Endothelial cell of umbilical vein (primary cell): Measurements from ENCODE around the gene GET4. TPM values are rescaled to one million over a fixed set of nuclear protein-coding genes. Genes with fewer than 3 reads are reported as not detected.

Source experiments
- BruUV-seq: library from RNA; stranded (reverse); fragments of 400-500 nt; replicated peaks from 2 replicates; lab custom pipeline; 2021; lab: Mats Ljungman, UMichigan
- CTCF ChIA-PET: fragments of 300-600, 350-600 bp; sonication (Branson Sonifier 250); formaldehyde crosslinking; loops from one replicate; lab custom pipeline; 2021; ENCODE audit warnings: antibody characterized with exemption, inconsistent platforms; lab: Charles Lee
- POLR2A ChIA-PET: fragments of 300-600, 350-600 bp; sonication (Branson Sonifier 250); formaldehyde crosslinking; loops from one replicate; lab custom pipeline; 2021; ENCODE audit warnings: antibody characterized with exemption, inconsistent platforms; lab: Charles Lee
- DNase-seq: peaks from one replicate; pipeline ENCODE4 v3.0.0-alpha.2; 2011; ENCODE audit warnings: low read depth, low spot score
- FAIRE-seq: peaks from 2 replicates; lab custom pipeline; 2011; peaks lifted over from hg19 to GRCh38; lab: Jason Lieb, UNC
- H2AFZ ChIP-seq: 2 replicates; pipeline ENCODE4 v1.6.0; 2012; ENCODE audit warnings: low read depth, low read length, control low read depth, inconsistent platforms
- H3K27ac ChIP-seq: 2 replicates; pipeline ENCODE4 v1.5.1; 2011; ENCODE audit warnings: low read depth, mild to moderate bottlenecking, control low read depth, low read length, moderate library complexity; ENCODE audit not compliant: insufficient read depth
- H3K27me3 ChIP-seq, 2 experiments: 2 replicates each; pipeline versions ENCODE4 v1.6.0 to v1.6.1; 2011; ENCODE audit warnings: low read length in 2 of 2, mixed read lengths in 1 of 2; ENCODE audit not compliant: control insufficient read depth in 2 of 2, insufficient read depth in 2 of 2
- H3K36me3 ChIP-seq, 2 experiments: 2 replicates in 1 of 2; 3 replicates in 1 of 2; pipeline ENCODE4 v1.5.1; 2011; ENCODE audit warnings: low read length in 2 of 2, mild to moderate bottlenecking in 1 of 2, moderate library complexity in 1 of 2; ENCODE audit not compliant: control insufficient read depth in 2 of 2, insufficient read depth in 2 of 2; ENCODE audit errors: extremely low read depth in 1 of 2
- H3K4me1 ChIP-seq: 3 replicates; pipeline ENCODE4 v1.5.1; 2011; ENCODE audit warnings: mild to moderate bottlenecking, low read length; ENCODE audit not compliant: control insufficient read depth, insufficient read depth; ENCODE audit errors: extremely low read depth
- H3K4me2 ChIP-seq: 2 replicates; pipeline ENCODE4 v1.6.1; 2011; ENCODE audit warnings: low read length, control low read depth, mixed read lengths; ENCODE audit not compliant: insufficient read depth
- H3K4me3 ChIP-seq, 3 experiments: fragments of 200-600 bp in 1 of 3; sonication (generic), shearing (Covaris generic) in 1 of 3; replicated peaks in 1 of 3; 2 replicates each; pipeline ENCODE4 v1.5.1; 2011 to 2016; ENCODE audit warnings: control low read depth in 3 of 3, low read length in 3 of 3, mild to moderate bottlenecking in 2 of 3, inconsistent platforms in 1 of 3, low read depth in 1 of 3, moderate library complexity in 1 of 3; ENCODE audit not compliant: insufficient read depth in 1 of 3
- H3K79me2 ChIP-seq: 2 replicates; pipeline ENCODE4 v1.6.0; 2012; ENCODE audit warnings: low read length, inconsistent platforms; ENCODE audit not compliant: control insufficient read depth, insufficient read depth
- H3K9ac ChIP-seq: replicated peaks from 2 replicates; pipeline ENCODE3; 2011; ENCODE audit warnings: low read length, control low read depth; ENCODE audit not compliant: insufficient read depth; ENCODE audit errors: extremely low read depth
- H3K9me1 ChIP-seq: replicated peaks from 3 replicates; pipeline ENCODE4 v1.6.0; 2011; ENCODE audit warnings: mild to moderate bottlenecking, low read length; ENCODE audit not compliant: control insufficient read depth, insufficient read depth; ENCODE audit errors: extremely low read depth
- H3K9me3 ChIP-seq: replicated peaks from 2 replicates; pipeline ENCODE4 v1.5.1; 2012; ENCODE audit warnings: low read length, inconsistent platforms; ENCODE audit not compliant: control insufficient read depth, insufficient read depth
- H4K20me1 ChIP-seq: replicated peaks from 2 replicates; pipeline ENCODE3; 2011; ENCODE audit warnings: mild to moderate bottlenecking, low read length; ENCODE audit not compliant: control insufficient read depth, insufficient read depth; ENCODE audit errors: extremely low read depth
- EZH2 ChIP-seq: IDR thresholded peaks from 2 replicates; pipeline ENCODE4 v1.6.1; 2012; ENCODE audit warnings: borderline replicate concordance, low read depth, mild to moderate bottlenecking, moderate library complexity, low read length, inconsistent platforms; ENCODE audit not compliant: severe bottlenecking
- FOS ChIP-seq: IDR thresholded peaks from 2 replicates; pipeline ENCODE4 v1.6.1; 2011; ENCODE audit warnings: mild to moderate bottlenecking, low read length, moderate library complexity, borderline replicate concordance; ENCODE audit not compliant: insufficient read depth
- GATA2 ChIP-seq: IDR thresholded peaks from 2 replicates; pipeline ENCODE4 v1.7.0; 2011; ENCODE audit warnings: low read depth, mild to moderate bottlenecking, moderate library complexity, mixed read lengths, low read length; ENCODE audit not compliant: insufficient read length, insufficient read depth
- JUN ChIP-seq: IDR thresholded peaks from 2 replicates; pipeline ENCODE4 v1.6.1; 2011; ENCODE audit warnings: borderline replicate concordance, low read depth; ENCODE audit not compliant: insufficient read length, insufficient read depth
- MYC ChIP-seq: IDR thresholded peaks from one replicate; pipeline ENCODE4 v1.6.1; 2011; ENCODE audit warnings: mild to moderate bottlenecking, low read depth, low read length
- POLR2A ChIP-seq: IDR thresholded peaks from 2 replicates; pipeline ENCODE4 v1.6.1; 2012; ENCODE audit warnings: low read depth, mild to moderate bottlenecking, control low read depth, low read length
- POLR2AphosphoS5 ChIP-seq: IDR thresholded peaks from 2 replicates; pipeline ENCODE4 v1.6.1; 2012; ENCODE audit warnings: low read depth, mild to moderate bottlenecking, control low read depth, low read length, moderate library complexity; ENCODE audit not compliant: insufficient read depth
- dilution Hi-C: fragments of 300-500 bp; cut with MboI; formaldehyde crosslinking; loops from one replicate; pipeline ENCODE4 v1.15.0; 2019; ENCODE audit warnings: low sequenced_read_pairs; ENCODE audit not compliant: extremely low pct_ligation_motif_present
- intact Hi-C: fragments of 100-400 bp; cut with micrococcal nuclease; formaldehyde crosslinking; loops from one replicate; pipeline ENCODE4 v1.10.0; 2022
- polyA plus RNA-seq, 4 experiments: library from polyadenylated mRNA; depleted of rRNA in 3 of 4; stranded (reverse) in 3 of 4; unstranded in 1 of 4; fragments of >200 nt; gene quantifications; 2 replicates each; pipeline versions ENCODE4 v1.2.1 to v1.2.3, GENCODE V29; 2011 to 2012; ENCODE audit warnings: missing spikeins in 1 of 4
- total RNA-seq: library from RNA; stranded (reverse); gene quantifications from 2 replicates; pipeline ENCODE4 v1.2.3, GENCODE V29; 2021
- TF ChIP-seq, protein P1 (sequence below), 2 donors: IDR thresholded peaks; 1 replicate in 1 of 2; 2 replicates in 1 of 2; pipeline ENCODE4 v1.5.1; 2011; ENCODE audit warnings: low read length in 2 of 2, mild to moderate bottlenecking in 2 of 2, moderate library complexity in 2 of 2, control low read depth in 1 of 2, inconsistent platforms in 1 of 2, low read depth in 1 of 2; ENCODE audit not compliant: insufficient read depth in 1 of 2; ENCODE audit errors: extremely low read depth in 1 of 2
- TF ChIP-seq, protein P2 (sequence below): IDR thresholded peaks from 2 replicates; pipeline ENCODE4 v1.6.1; 2011; ENCODE audit not compliant: insufficient read depth, insufficient read length

Gene GET4
- total and polyA plus RNA-seq, 2 donors (not counting 3 experiments of a cell fraction or from before 2014, with no cell fraction given), result 48.4 to 58.1 TPM

DNA sequence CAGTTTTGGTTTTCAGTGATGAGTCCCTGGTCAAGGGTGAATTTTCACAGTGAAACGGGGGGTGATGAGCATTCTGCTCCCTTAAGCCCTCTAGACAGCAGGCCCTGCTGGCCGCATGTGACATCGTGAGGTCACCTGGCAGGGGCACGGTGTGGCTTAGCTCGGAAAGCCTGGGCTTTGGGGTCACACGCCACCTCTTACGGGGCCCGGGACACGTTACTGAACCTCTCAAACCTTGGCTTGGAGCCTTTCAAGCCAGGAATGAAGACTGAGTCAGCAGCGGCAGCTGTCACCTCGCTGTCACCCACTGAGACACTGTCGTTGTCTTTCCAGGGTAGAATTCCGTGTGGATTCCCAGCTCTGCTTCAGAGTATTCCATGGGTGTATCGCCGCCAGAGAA lies 4.1 kb downstream of the GET4 start:
- DNase-seq, result no peak
- CTCF ChIA-PET, result no interaction called here
- H3K4me3 ChIP-seq, result no peak overlapping the region
- H3K79me2 ChIP-seq, result peaks cover 82% of the 10 kb centered on the region
- H2AFZ ChIP-seq, result no peak overlapping the region
- no peak overlapping the region for H3K9ac ChIP-seq
- H3K4me1 ChIP-seq, result peaks cover 6% of the 10 kb centered on the region
- dilution Hi-C loops (no loop called here), intact Hi-C loops (no loop called here)
- no peaks in the 10 kb centered on the region for H3K9me3 ChIP-seq
- POLR2A ChIA-PET, result no interaction called here
- H3K27ac ChIP-seq, result no peak overlapping the region
- no peak overlapping the region for H3K4me2 ChIP-seq
- no peak for FAIRE-seq
- H3K27me3 ChIP-seq, result no peaks in the 10 kb centered on the region
- no peaks in the 10 kb centered on the region for H3K9me1 ChIP-seq
- H3K36me3 ChIP-seq, result peaks cover 0 to 2% of the 10 kb centered on the region in 2 experiments
- no peak for TF ChIP-seq POLR2A
- TF ChIP-seq, protein P1, sequence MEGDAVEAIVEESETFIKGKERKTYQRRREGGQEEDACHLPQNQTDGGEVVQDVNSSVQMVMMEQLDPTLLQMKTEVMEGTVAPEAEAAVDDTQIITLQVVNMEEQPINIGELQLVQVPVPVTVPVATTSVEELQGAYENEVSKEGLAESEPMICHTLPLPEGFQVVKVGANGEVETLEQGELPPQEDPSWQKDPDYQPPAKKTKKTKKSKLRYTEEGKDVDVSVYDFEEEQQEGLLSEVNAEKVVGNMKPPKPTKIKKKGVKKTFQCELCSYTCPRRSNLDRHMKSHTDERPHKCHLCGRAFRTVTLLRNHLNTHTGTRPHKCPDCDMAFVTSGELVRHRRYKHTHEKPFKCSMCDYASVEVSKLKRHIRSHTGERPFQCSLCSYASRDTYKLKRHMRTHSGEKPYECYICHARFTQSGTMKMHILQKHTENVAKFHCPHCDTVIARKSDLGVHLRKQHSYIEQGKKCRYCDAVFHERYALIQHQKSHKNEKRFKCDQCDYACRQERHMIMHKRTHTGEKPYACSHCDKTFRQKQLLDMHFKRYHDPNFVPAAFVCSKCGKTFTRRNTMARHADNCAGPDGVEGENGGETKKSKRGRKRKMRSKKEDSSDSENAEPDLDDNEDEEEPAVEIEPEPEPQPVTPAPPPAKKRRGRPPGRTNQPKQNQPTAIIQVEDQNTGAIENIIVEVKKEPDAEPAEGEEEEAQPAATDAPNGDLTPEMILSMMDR (IDR thresholded peaks at IDR 0.05; ENCODE audit: extremely low read depth in 1 of 2, insufficient read depth in 1 of 2, low read depth in 1 of 2, low read length in 2 of 2), result no peak
- no peak for TF ChIP-seq JUN
- no peak for TF ChIP-seq EZH2
- TF ChIP-seq, protein P2, sequence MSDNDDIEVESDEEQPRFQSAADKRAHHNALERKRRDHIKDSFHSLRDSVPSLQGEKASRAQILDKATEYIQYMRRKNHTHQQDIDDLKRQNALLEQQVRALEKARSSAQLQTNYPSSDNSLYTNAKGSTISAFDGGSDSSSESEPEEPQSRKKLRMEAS, result no peak
- no peak for TF ChIP-seq FOS
- TF ChIP-seq GATA2, result no peak
- TF ChIP-seq MYC, result no peak
- TF ChIP-seq POLR2AphosphoS5, result no peak
- no peaks in the 10 kb centered on the region for H4K20me1 ChIP-seq
- no TSS peak for BruUV-seq
